GM19397 (cell line): Measurements from ENCODE around the gene INPP5A.

Experiments
- ATAC-seq: cut with Tn5 transposase; IDR thresholded peaks from one replicate; pipeline ENCODE4 v1.9.1; 2021; ENCODE audit warnings: mild to moderate bottlenecking, moderate library complexity; ENCODE audit not compliant: unreplicated experiment

The INPP5A gene

DNA sequence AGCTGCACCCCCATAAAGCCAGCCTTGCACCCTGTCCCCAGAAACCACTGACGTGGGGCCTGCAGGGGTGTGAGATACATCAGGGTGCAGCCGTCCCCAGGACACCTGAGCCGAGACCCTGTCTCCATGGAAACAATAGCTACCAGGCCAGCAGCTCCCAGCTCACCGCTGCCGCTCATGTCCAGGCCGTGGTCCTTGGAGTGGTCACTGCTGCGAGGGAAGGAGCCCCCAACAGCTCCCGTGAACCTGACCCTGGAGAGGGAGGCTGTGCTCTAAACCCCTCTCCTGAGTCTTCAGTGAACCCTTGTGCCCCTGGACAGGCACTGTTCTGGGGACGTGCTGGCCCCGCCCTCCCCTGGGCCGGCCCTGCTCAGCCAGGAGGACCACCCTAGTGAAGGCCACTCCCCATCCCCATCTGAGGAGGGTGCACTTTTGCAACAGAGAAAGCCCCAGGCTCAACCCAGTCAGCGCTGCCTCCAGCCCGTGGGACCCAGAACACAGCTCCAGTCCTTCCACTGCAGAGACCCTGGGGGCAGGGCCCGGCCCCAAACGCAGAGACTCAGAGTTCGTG, 19.6 kb upstream of the INPP5A start:
- ATAC-seq = no peak

DNA sequence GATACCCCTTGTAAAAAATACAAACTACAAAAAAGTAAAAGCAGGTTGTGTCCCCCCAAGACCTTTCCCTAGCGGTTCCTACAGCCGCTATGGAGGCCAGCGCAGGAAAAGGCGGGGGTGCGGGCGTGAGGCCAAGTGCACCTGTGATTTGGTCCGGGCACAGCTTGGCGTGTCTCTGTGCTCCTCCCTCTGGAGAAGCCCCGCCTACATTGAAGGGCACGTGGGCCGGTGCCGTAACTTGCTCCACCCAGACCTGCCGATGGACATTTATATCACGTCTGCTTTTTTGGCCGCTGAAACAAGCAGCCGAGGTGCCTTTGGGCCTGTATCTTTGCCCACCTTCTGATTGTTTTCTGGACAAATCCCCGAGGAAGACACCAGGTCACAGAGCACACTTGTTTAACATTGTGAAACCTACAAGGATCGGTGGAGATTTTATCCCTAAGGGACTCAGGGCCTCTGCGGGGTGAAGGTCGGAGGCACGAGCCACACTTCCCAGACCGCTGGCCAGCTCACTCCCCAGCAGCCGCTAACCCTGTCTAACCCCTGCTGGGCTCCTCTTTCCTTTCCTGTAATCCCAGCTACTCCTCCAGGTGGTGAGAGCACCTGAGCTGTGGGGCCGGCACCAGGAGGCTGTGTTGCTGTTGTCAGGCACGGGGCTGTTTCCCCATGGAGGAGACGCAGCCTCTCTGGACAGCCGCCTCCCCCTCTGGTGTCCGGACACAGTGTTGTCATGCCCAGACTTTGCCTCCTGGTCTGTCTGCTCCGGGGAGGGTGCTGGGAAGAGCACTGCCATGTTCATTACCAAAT, 18.8 kb upstream of the INPP5A start:
- ATAC-seq = no peak

DNA sequence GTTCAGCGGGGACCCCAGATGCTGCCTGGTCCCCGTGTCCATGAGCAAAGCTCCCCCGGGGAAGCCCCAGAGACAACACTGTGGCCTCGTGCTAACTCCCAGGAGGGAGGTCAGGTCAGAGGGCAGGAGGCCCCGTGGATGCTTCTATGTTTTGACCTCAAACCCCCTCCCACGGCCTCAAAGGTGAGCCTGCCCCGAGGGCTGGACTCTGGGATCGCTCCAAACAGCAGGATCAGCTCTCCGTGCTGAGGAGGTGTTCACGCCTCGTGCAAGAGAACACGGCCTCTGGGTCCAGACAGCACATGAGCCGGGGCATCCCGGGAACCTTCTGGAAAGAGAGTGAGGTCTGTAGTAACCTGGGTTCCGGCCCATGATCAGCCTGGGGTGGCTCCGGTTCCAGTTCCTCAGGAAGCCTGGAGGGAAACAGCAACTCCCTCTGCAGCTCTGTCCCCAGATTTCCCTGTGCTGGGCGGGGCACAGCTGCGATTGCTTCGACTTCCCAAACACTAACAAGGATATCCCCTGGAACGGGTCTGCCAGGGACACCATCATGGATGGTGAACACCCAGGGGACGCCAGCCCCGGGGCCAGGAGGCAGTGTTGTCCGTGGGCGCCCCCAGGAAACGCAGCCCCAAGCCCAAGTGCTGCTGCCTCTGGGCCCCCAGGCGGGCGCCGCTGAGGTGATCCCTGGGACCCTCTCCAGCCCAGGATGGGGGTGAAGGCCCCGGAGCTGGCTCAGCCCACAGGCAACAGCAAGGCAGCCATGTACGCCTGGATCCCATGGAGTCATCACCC, 18.0 kb upstream of the INPP5A start:
- no peak for ATAC-seq

DNA sequence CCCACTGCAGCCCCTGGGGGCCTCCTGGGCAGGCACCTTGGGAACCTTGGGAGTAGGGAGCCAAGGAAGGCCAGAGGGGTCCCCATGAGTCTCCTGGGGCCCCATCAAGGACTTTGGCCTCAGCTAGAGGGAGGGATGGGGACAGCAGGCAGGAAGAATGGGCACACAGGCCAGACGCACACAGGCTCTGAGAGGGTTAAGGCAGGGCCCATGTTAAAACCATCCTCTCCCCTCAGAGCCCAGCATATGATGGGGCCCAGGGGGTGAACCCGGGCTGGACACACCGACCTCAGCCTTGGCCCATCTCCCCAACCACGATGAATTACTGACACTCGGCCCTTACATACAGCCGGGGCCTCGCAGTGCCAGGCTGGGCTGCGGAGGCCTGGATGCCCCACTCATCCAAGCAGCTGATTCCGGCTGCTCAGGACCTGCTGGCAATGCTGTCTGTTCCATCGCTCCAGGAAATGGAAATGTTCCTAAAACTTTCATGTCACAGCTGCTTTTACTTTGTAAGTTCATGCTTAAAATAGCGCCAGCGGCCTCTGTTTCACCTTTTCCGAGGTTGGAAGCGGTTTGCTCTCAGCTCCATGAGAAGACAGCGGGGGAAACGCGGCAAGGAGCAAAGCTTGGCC, 17.3 kb upstream of the INPP5A start:
- no peak for ATAC-seq

DNA sequence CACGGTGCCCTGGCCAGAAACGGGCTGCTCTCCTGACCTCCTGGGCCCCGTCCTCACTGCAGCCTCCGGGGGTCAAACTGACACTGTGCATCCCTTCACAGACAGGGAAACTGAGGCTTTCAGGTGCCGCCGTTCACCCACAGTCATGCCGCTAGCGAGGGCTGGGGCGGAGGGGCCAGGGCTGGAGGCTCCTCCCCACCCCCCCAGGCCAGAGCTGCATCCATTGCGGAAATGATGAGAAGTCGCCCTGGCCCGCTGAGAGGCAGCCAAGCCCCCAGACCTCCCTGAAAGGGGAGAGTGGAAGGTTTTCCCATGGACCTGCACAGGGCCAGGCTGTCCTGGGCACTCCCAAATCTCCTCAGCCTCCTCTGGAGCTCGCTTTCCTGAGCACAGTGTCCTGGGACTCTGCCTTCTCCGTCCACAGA, 16.5 kb upstream of the INPP5A start:
- ATAC-seq = no peak

DNA sequence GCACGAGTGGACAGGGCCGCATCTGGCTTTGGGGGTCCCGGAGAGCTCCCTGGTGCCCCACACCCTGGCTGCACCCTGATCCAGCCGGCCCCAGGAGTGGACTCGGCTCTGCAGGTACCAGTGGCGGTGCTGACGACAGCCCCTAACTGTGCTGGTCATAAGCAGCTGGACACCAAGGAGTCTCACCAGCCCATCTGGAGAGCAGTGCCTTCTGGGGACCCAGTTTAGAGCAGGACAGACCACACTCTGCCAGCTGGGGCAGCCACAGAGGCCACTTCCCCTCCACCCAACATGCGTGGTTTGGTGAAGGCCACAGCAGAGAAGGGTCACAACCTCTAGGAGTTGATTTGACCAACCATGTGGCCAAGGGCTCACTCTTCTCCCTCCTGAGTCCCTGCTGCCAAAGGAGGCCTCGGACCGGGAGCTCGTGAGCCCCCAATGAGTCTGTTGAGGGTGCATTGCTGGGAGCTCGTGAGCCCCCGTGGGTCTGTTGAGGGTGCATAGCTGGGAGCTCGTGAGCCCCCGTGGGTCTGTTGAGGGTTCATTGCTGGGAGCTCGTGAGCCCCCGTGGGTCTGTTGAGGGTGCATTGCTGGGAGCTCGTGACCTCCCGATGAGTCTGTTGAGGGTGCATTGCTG, 16.0 kb upstream of the INPP5A start:
- no peak for ATAC-seq

DNA sequence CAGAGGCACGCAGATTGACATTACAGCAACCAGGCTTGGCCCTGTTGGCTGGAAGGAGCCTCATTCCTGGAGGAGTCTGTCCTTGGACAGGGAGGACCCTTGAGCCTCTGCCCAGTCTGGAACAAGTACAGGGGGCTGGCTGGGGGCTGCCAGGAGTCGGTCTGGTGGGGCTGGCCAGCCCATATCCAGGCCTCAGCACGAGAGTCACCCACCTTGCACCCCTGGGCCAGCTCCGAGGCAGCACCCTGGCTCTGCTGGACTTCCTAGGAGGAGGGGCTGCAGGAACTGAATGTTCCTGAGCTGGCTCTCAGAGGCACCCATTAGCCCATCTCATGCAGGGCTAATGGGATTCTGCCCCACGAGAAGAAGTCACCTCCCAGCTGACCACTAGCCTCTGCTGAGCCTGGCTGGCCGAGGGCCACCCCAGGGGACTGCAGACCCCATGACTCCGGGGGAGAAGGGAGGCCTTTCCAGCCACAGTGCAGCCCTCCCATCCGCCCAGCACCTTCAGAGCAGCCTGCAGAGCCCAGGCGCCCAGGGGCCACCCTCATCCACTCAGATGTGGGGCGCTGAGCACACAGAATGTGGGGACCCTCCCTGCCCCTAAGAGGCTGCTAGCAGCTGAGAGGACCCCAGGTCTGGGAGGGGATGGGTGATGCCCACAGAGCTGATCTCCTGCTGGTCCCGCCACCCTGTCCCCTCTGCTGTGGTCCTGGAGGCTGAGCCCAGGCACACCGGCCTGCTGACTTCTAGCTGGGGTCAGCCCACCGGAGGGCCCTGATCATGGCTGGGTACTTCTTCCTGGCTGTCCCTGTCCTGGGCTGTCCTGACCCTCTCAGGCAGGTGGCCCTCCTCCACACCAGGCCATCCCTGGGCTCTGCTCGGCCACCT, 14.8 kb upstream of the INPP5A start:
- no peak for ATAC-seq

DNA sequence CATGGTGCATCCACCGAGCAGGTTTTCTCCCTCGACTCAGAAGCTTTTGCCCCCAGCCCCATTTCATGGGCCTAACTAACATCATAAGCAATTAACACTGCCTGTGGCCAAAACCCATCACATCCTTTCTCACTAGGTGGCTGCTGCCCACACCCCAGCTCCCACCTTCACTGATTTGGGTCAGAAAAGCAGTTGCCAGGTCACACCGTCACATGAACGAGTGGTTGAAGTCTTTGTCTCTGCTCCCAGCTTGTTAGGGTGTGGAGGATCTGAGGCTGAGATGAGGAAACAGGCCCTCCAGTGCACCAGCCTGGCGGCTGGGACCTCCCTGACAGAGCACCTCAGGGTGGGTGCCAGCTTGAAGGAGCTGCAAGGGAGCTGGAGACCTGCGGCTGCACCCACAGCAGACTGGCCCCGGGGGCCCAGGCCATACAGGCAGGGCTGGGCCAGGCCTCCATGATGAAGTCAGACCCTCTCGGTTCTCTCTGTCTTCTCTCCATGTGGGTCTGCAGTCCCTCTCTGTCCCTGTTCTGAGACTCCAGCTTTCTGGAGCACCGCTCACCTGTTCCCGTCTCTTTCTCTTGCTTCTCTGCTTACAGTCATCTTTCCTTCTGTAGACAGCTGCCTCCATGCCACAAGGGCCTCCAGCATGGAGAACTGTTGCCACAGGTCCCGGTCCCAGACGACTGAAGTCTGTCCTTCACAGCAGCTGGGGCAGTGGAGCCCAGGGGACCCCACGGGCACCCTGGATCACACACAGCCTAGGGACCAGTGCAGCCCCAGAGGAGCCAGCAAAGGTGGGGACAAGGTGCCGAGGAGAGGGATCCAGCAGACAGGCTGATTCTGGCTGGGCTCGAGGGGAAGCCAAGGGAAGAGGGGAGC, 13.8 kb upstream of the INPP5A start:
- no peak for ATAC-seq

DNA sequence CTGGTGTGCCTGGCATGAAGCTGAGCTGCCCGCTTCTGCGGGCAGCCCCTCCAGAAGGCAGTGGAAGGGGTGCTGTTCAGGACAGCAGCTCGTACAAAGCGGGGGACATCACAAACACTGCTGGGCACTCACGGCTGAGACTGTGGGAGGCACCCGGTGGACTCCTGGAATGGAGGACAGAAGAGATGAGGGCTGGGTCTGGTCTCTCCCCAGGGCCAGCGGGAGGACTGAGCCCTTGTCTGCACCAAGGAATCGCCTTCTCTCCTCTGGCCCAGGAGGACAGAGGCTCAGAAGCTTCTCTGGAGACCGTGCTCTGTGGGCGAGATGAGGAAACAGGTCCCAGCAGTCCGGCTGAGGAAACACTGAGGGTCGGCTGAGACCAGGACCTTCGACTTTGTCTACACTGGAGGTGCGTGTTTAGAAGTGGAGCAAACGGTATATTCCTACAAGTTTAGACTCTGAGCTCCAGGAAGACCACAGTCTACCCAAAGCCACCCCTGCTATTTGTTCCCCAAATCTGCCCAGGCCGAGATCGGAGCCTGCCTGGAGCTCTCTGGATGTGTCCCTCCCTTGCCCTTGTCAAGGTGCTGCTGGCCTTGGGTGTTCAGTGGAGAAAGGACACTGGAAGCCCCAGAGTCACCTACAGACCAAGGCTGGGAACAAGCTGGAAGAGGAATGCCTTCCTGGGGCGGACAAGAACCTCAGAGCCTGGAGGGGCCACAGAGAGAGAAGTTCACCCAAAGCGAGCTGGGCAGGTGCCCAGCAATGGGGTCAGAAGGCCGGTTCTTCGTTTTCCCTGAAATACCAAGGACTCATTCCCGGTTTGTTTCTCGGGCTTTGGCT, 12.9 kb upstream of the INPP5A start:
- ATAC-seq = no peak

DNA sequence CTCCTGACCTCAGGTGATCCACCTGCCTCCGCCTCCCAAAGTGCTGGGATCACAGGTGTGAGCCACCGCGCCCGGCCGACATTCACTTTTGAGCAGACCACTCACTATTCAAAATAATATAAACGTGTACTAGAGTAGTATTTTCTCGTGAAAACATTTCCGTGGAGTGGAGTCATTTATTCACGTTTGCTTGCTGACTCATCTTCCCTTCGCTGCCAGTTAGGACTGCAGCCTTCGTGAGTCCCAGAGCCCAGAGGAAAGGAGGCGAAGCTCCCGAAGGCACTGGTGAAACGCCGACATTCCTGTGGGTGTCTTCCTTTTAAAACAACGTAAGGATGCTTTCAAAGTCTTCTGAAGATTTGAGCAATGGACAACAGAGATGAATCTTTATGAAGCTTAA, 10.9 kb upstream of the INPP5A start:
- no peak for ATAC-seq

DNA sequence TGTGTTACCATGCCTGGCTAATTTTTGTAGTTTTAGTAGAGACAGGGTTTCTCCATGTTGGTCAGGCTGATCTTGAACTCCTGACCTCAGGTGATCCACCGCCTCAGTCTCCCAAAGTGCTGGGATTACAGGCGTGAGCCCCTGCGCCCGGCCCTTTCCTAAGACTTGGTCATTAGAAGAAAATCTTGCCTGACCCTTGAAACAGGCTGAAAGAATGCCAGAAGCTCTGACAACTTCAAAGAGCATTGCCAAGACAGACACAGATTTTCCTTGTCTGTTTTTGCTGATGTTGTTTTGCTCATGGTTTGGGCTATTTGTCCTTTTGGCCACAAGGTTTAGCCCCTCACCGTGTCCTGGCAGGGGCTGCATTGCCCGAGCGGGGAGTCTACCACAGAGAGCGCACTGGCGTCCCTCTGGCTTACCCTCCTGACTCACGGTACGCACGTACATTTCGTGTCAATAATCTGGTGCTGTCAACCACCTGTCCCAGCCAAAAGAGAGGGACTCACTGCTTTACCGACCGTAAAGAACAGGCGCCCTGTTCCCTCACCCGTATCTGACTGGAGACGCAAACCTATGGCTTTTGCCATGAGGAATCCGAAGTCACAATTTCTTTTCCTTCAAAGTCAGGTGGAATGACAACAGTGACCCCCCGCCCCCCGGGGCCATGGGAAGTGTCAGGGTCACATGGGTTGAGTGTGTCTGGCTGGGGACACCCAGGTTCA, 10.1 kb upstream of the INPP5A start:
- ATAC-seq = no peak

DNA sequence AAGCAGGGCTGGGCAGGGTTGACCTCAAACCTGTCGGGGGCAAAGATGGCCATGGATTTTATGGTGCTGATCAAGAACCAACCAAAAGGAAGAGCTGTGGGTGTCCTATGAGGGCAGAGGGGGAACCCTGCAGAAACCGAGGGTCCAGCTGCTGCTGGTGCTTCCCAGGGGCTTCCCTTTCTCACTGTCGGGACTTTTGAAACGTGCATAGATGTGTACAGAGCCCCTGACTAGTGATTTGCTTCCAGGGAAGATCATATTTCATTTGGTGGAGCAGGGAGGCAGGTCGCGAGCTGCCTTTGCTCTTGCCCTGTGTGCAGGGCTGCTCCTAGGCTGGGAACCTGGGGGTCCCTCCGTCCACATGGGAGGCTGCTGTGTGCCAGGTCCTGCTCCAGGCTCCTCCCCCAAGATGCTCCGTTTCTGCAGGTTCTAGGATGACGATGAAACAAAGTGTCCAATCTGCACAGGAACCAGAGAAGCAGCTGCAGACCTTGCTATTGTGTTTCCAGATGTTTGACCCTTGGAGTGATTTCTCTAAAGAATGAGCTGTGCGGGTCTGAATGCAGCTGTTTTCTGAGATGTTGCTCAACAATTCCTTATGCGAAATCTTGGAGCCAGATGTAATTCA, 9.4 kb upstream of the INPP5A start:
- ATAC-seq = no peak

DNA sequence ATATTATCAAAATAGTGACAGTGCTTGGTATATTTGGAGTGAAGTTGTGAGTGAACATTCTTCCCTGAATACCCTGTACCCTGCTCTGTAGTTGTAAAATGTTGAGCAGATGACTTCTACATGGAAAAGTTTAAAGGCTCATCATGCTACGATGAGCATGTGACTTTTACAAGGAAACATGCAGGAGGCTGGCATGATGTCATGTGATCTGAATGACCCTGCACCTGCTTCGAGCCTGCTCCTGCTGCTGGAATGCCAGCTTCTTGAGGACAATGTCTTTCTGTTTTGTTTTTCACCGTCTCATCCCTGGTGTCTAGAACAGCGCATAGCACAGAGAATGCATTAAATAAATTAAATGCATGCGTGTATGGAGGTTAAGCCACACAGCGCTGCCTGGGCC, 5.4 kb upstream of the INPP5A start:
- no peak for ATAC-seq

DNA sequence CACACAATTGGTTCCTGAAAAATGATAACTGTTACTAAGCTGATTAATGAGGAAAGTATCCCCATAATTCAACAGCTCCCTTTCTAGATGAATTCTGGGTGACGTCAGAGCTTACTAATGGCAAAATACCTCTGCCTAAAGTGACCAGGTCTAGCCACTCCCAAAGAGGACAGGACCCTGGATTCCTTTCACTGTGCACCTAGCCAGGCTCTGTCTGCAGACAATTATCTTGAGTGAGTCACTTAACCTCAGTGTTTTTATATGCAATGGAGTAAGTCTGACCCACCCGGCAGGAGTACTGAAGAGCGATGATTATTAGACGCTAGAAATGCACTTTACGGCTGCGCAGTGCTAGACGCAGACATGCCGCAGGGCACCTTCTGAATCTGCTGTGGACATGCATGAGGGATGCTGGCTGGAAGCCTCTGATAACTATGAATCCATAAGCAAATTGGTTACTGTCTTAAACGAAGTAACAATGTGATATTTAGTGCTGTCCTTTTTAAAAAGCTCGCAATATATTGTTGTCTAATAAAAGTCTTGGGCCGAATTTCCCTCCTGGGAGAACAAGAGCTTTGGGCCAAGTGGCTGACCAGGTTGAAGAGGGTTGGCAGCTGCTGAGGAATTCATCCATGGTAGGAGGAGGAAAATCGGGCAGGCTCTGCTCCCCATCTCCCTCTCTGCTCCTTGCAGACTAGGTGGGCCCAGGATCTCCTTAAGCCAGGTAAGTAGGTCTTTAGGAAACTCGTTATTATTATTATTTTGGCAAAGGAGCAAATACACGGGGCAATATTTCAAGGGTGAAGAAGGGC, 4.6 kb upstream of the INPP5A start:
- no peak for ATAC-seq

DNA sequence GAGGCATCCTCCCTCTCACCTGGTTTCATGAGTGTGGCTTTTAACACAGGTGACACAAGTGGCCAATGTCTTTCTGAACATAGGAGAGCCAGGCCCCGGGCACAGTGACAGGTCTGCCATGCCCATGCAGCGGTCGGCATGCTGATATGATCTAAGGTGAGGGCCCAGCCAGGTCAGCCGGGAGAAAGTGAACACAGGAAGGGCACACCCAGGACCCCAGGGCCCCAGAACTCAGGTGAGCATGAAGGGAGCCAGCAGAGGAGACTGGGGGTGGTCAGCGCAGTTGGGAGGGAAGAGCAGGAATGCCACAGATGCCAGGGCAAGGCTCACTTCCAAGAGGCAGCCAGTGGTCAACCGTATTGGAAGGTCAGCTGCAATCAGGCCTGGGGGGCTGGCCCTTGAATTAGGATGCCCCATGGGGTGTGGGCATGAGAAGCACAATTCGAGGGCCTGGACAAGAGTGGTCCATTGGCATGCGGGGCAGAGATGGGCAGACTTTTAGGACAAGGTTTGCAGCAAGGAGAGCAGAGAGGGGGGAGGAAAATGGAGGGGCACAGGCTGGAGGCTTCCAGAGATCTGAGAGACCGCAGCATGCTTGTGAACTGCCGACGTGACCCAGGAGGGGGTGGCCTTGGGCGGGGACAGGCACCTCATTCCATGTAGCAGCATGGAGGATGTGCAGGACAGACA, 3.9 kb upstream of the INPP5A start:
- ATAC-seq = no peak
